DND-41 (cell line): Measurements from ENCODE around the gene TMEM198.
A peak's percentile ranks its signal among the peaks of the same experiment; 100 is the strongest.

Experiments
- ATAC-seq: fragments of 200-7000 bp; cut with Tn5 transposase; 3 replicates; pipeline ENCODE4 v1.9.1; 2021; ENCODE audit warnings: low read depth; ENCODE audit not compliant: insufficient read depth
- DNase-seq: peaks from one replicate; pipeline ENCODE4 v3.0.0-alpha.2; 2020
- H2AFZ ChIP-seq: 2 replicates; pipeline ENCODE4 v1.6.0; 2012; ENCODE audit warnings: low read depth, low read length
- H3K27ac ChIP-seq: 2 replicates; pipeline ENCODE4 v1.5.1; 2012; ENCODE audit warnings: low read length, inconsistent platforms
- H3K27me3 ChIP-seq: fragments of 200-600 bp; sonication (generic); 2 replicates; pipeline ENCODE4 v1.6.0; 2012; ENCODE audit warnings: low read length, mild to moderate bottlenecking, inconsistent platforms; ENCODE audit not compliant: insufficient read depth, poor library complexity
- H3K36me3 ChIP-seq: 2 replicates; pipeline ENCODE4 v1.5.1; 2012; ENCODE audit warnings: low read length, inconsistent platforms; ENCODE audit not compliant: insufficient read depth
- H3K4me1 ChIP-seq: 2 replicates; pipeline ENCODE4 v1.5.1; 2012; ENCODE audit warnings: mild to moderate bottlenecking, low read length; ENCODE audit not compliant: insufficient read depth
- H3K4me2 ChIP-seq: 2 replicates; pipeline ENCODE4 v1.6.0; 2012; ENCODE audit warnings: mild to moderate bottlenecking, moderate library complexity, low read length, inconsistent platforms; ENCODE audit not compliant: insufficient read depth
- H3K4me3 ChIP-seq, 2 experiments: fragments of 200-600 bp in 1 of 2; shearing (Covaris generic) in 1 of 2; 2 replicates each; pipeline ENCODE4 v1.5.1; 2012 to 2016; ENCODE audit warnings: inconsistent platforms in 2 of 2, low read length in 2 of 2, mild to moderate bottlenecking in 2 of 2, low read depth in 1 of 2, moderate library complexity in 1 of 2
- H3K79me2 ChIP-seq: 2 replicates; pipeline ENCODE4 v1.6.0; 2012; ENCODE audit warnings: low read length, inconsistent platforms; ENCODE audit not compliant: insufficient read depth
- H3K9ac ChIP-seq: 2 replicates; pipeline ENCODE4 v1.6.0; 2012; ENCODE audit warnings: low read depth, mild to moderate bottlenecking, inconsistent platforms, low read length, moderate library complexity
- H3K9me3 ChIP-seq: 2 replicates; pipeline ENCODE4 v1.5.1; 2012; ENCODE audit warnings: low read length, moderate library complexity, mild to moderate bottlenecking, inconsistent platforms; ENCODE audit not compliant: insufficient read depth, severe bottlenecking
- H4K20me1 ChIP-seq: 2 replicates; pipeline ENCODE4 v1.6.0; 2012; ENCODE audit warnings: low read length; ENCODE audit not compliant: insufficient read depth
- EZH2 ChIP-seq: IDR thresholded peaks from 3 replicates; pipeline ENCODE4 v1.6.1; 2012; ENCODE audit warnings: borderline replicate concordance, low read depth, mild to moderate bottlenecking, moderate library complexity, low read length, inconsistent platforms; ENCODE audit not compliant: severe bottlenecking
- TF ChIP-seq, protein P1 (sequence below): IDR thresholded peaks from 2 replicates; pipeline ENCODE4 v1.5.1; 2012; ENCODE audit warnings: borderline replicate concordance, low read length, moderate library complexity, mild to moderate bottlenecking; ENCODE audit not compliant: poor library complexity, severe bottlenecking; ENCODE audit errors: extremely low read depth

The TMEM198 gene

DNA sequence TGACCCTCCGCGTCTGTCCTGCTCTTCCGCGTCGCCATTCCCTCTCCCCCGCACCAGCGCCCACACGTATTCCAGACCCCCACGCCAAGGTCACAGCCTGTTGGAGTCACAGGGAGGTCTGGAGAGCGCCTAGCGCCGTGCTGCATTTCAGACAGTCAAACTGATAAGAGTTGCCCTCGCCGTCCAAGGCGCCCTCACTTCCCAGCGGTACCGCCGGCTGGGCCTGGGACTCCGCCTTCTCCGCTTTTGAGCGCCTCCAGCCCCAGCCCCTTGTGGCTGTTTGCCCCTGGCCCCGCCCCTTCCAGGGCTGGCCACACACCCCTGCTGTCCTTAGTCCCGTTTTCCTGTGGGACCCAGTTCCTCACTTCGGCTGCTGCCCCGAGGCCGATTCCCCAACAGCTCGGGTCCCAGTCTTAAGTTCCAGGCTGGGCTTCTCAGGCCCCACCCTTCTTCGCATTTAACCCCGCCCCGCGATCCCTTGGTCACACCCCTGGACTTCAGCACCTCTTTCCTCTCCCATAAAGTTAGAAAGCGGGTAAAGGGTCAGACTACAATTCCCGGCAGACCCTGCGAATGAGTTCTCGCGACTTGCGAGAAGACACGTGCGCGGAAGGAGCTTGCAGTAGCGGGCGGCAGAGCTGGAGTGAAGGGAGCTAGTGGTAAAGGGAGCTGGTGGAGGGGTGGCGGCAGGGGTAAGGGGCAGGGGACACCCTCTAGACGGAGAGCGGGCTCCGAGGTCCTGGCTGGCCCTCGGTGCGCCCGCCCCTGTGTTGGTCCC, 45.4 kb upstream of the TMEM198 start, which contains the start of gene GMPPA:
Gene GMPPA (plus strand): TSS at position 612 of the 778 bp plus-strand sequence. CDS start 1,085 bp downstream, outside the sequence.
- Histone ChIP-seq H3K79me2 (peaks cover 7% of the 10 kb centered on the region; the same call in 1 of the 2 replicates), H2AFZ (peak within 1 kb of the TSS; percentile 88), H3K9me3 (no peaks in the 10 kb centered on the region), H4K20me1 (no peaks in the 10 kb centered on the region), H3K4me1 (peaks cover 28% of the 10 kb centered on the region), H3K4me2 (peak within 1 kb of the TSS; percentile 89), H3K36me3 (no peaks in the 10 kb centered on the region), H3K27me3 (peaks cover 2% of the 10 kb centered on the region), H3K27ac (peak within 1 kb of the TSS; percentile 76), H3K9ac (peak within 1 kb of the TSS; percentile 76), H3K4me3 (peak within 1 kb of the TSS; percentile 59 to 65)
- no peak for TF ChIP-seq EZH2
- TF ChIP-seq, protein P1, sequence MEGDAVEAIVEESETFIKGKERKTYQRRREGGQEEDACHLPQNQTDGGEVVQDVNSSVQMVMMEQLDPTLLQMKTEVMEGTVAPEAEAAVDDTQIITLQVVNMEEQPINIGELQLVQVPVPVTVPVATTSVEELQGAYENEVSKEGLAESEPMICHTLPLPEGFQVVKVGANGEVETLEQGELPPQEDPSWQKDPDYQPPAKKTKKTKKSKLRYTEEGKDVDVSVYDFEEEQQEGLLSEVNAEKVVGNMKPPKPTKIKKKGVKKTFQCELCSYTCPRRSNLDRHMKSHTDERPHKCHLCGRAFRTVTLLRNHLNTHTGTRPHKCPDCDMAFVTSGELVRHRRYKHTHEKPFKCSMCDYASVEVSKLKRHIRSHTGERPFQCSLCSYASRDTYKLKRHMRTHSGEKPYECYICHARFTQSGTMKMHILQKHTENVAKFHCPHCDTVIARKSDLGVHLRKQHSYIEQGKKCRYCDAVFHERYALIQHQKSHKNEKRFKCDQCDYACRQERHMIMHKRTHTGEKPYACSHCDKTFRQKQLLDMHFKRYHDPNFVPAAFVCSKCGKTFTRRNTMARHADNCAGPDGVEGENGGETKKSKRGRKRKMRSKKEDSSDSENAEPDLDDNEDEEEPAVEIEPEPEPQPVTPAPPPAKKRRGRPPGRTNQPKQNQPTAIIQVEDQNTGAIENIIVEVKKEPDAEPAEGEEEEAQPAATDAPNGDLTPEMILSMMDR: peak; percentile 9
- DNase-seq (peak; percentile 97), ATAC-seq (peak; percentile 94)

DNA sequence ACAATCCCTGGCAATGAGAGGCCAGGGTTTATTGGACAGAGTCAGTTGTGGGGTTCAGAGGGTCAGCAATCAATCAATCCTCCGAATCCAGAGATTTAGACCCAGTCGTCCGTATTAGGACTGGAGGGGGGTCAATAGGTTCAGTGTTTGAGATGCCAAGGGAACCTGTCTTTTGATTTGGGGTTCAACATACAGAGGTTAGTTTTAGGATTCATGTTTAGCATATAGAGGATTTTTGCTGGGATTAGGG, 44.8 kb upstream of the TMEM198 start:
- peak overlapping the region; percentile 80 for H2AFZ ChIP-seq
- H3K9me3 ChIP-seq: no peaks in the 10 kb centered on the region
- peaks cover 28% of the 10 kb centered on the region for H3K4me1 ChIP-seq
- DNase-seq: no peak
- peak overlapping the region; percentile 69 for H3K27ac ChIP-seq
- H3K9ac ChIP-seq: peak overlapping the region; percentile 76
- TF ChIP-seq EZH2: no peak
- TF ChIP-seq, protein P1: no peak
- no peak for ATAC-seq
- H3K36me3 ChIP-seq: peaks cover 5% of the 10 kb centered on the region; the same call in 1 of the 2 replicates
- H3K27me3 ChIP-seq: peaks cover 2% of the 10 kb centered on the region
- no peaks in the 10 kb centered on the region for H4K20me1 ChIP-seq
- H3K4me3 ChIP-seq: peak overlapping the region; percentile 59 to 65
- peaks cover 7% of the 10 kb centered on the region; the same call in 1 of the 2 replicates for H3K79me2 ChIP-seq
- H3K4me2 ChIP-seq: peak overlapping the region; percentile 89

DNA sequence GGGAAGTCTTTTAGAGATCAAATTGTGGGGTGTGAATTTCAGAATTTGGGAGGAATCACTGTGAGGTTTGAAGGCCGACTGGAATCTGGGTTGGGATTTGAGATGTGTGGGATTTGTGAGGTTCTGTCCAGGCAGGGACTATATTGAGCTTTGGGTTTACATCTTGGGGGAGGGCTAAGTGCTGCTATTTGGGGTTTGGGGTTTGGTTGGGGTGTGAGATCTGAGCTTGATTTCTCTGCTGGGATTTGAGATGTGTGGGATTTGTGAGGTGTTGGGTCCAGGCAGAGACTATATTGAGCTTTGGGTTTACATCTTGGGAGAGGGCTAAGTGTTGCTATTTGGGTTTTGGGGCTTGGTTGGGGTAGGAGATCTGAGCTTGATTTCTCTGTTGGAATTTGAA, 44.3 kb upstream of the TMEM198 start:
- DNase-seq: no peak
- peak overlapping the region; percentile 76 for H3K9ac ChIP-seq

More for the DNA sequence above, 44.3 kb upstream of the TMEM198 start:
- no peaks in the 10 kb centered on the region for H3K9me3 ChIP-seq
- peaks cover 10% of the 10 kb centered on the region for H3K36me3 ChIP-seq
- H4K20me1 ChIP-seq: no peaks in the 10 kb centered on the region
- 0 out of 2 replicates have a peak overlapping the region, but pooled peaks have one; percentile 80 for H2AFZ ChIP-seq
- ATAC-seq: no peak
- H3K4me1 ChIP-seq: peaks cover 28% of the 10 kb centered on the region
- peaks cover 2% of the 10 kb centered on the region for H3K27me3 ChIP-seq
- peaks cover 7% of the 10 kb centered on the region; the same call in 1 of the 2 replicates for H3K79me2 ChIP-seq
- H3K4me2 ChIP-seq: peak overlapping the region; percentile 89
- no peak for TF ChIP-seq EZH2
- TF ChIP-seq, protein P1: no peak
- peak overlapping the region; percentile 59 to 65; a peak in 3 of 4 replicates for H3K4me3 ChIP-seq
- peak overlapping the region; percentile 69; the same call in 1 of the 2 replicates for H3K27ac ChIP-seq
